GM23248 (cell line): ENCODE measurements around the gene PEX10. TPM values are rescaled to one million over a fixed set of nuclear protein-coding genes. Genes with fewer than 3 reads are reported as not detected.
A peak's percentile ranks its signal among the peaks of the same experiment; 100 is the strongest.

Source experiments
- DNase-seq: peaks from one replicate; pipeline ENCODE4 v3.0.0-alpha.2; 2015
- H2AFZ ChIP-seq: fragments of 200-600 bp; sonication (generic); 2 replicates; pipeline ENCODE4 v1.6.1; 2016; ENCODE audit warnings: antibody characterized with exemption
- H3F3A ChIP-seq: fragments of 200-600 bp; sonication (generic); 2 replicates; pipeline ENCODE4 v1.6.1; 2016; ENCODE audit warnings: mild to moderate bottlenecking, antibody characterized with exemption, mixed run types; ENCODE audit not compliant: insufficient read depth
- H3K27ac ChIP-seq: fragments of 200-600 bp; sonication (generic); 2 replicates; pipeline ENCODE4 v1.5.1; 2016; ENCODE audit warnings: mild to moderate bottlenecking
- H3K27me3 ChIP-seq: fragments of 200-600 bp; sonication (generic); replicated peaks from 2 replicates; pipeline ENCODE4 v1.6.1; 2016; ENCODE audit warnings: mild to moderate bottlenecking; ENCODE audit not compliant: insufficient read depth
- H3K36me3 ChIP-seq: fragments of 200-600 bp; sonication (generic); 2 replicates; pipeline ENCODE4 v1.6.1; 2016; ENCODE audit warnings: low read depth, mild to moderate bottlenecking
- H3K4me1 ChIP-seq: fragments of 200-600 bp; sonication (generic); 2 replicates; pipeline ENCODE4 v1.6.1; 2016; ENCODE audit warnings: mild to moderate bottlenecking; ENCODE audit not compliant: insufficient read depth
- H3K4me2 ChIP-seq: fragments of 200-600 bp; sonication (generic); one replicate; pipeline ENCODE4 v1.6.1; 2016; ENCODE audit warnings: mild to moderate bottlenecking; ENCODE audit not compliant: unreplicated experiment
- H3K4me3 ChIP-seq: fragments of 200-600 bp; sonication (generic); 2 replicates; pipeline ENCODE4 v1.5.1; 2016; ENCODE audit warnings: mild to moderate bottlenecking
- H3K79me2 ChIP-seq: fragments of 200-600 bp; sonication (generic); 2 replicates; pipeline ENCODE4 v1.6.1; 2016; ENCODE audit warnings: mild to moderate bottlenecking; ENCODE audit not compliant: insufficient read depth
- H3K9ac ChIP-seq: fragments of 200-600 bp; sonication (generic); 2 replicates; pipeline ENCODE4 v1.6.1; 2016; ENCODE audit warnings: mild to moderate bottlenecking
- H3K9me2 ChIP-seq: fragments of 200-600 bp; sonication (generic); 2 replicates; pipeline ENCODE4 v1.6.1; 2016; ENCODE audit warnings: mixed run types, mild to moderate bottlenecking, moderate library complexity; ENCODE audit not compliant: insufficient read depth
- H3K9me3 ChIP-seq: fragments of 200-600 bp; sonication (generic); one replicate; pipeline ENCODE4 v1.6.1; 2017; ENCODE audit warnings: low read depth
- H4K20me1 ChIP-seq: fragments of 200-600 bp; sonication (generic); 2 replicates; pipeline ENCODE4 v1.6.0; 2016; ENCODE audit not compliant: insufficient read depth
- EZH2 ChIP-seq: fragments of 200-600 bp; sonication (generic); IDR thresholded peaks from 2 replicates; pipeline ENCODE4 v1.6.1; 2018; ENCODE audit warnings: antibody characterized with exemption, mild to moderate bottlenecking; ENCODE audit not compliant: insufficient read depth, poor library complexity, severe bottlenecking
- EZH2phosphoT487 ChIP-seq: fragments of 200-600 bp; sonication (generic); IDR thresholded peaks from 2 replicates; pipeline ENCODE4 v1.6.1; 2018; ENCODE audit warnings: antibody characterized with exemption, moderate library complexity, mild to moderate bottlenecking, low read depth; ENCODE audit not compliant: insufficient read depth
- WGBS, 2 experiments: methylation state at CpG; one replicate each; pipeline ENCODE4 v1.1.6; 2015 to 2017; ENCODE audit warnings: low lambda C conversion rate in 2 of 2, low coverage in 1 of 2; ENCODE audit errors: missing lambda C conversion rate in 2 of 2; 5-methylcytosine and 5-hydroxymethylcytosine counted together
- in situ Hi-C: fragments of 300-500 bp; cut with MboI; formaldehyde crosslinking; loops from 2 replicates; pipeline ENCODE4 v1.15.0; 2020
- polyA plus RNA-seq: library from polyadenylated mRNA; unstranded; fragments of >200 nt; fragmentation: Nextera tagmentation; extraction: Ambion mirVana; gene quantifications from 2 replicates; pipeline ENCODE4 v1.2.1, GENCODE V29; 2016
- total RNA-seq: library from RNA; depleted of rRNA; stranded (reverse); fragments of >200 nt; shearing (Covaris generic); gene quantifications from 2 replicates; pipeline ENCODE4 v1.2.3, GENCODE V29; 2014

PEX10 gene
- total and polyA plus RNA-seq, 2 experiments from 2014 or later: 24.7 to 51.3 TPM

DNA sequence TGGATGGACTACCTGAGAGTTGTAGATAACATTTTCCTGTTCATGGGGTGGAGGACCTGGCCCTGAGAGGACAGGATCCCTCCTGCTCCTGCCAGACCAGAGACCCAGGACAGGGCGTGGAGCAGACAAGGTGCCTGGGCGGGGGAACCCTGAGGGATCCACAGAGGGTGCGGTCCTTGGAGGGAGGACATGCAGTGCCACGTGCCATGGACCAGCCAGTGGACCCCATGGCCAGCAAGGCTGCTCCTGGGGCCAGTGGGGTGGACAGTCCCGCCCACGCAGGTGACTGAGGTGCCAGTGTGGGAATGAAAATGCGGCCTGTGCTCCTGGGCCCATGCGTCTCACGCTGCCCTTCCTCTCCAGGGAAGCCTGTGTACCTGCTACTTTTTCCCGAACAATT, 17.1 kb downstream of the PEX10 start:
- H3K4me1 ChIP-seq: peaks cover 11% of the 10 kb centered on the region
- DNase-seq: no peak
- no peak overlapping the region for H3K4me2 ChIP-seq
- H3K36me3 ChIP-seq: peaks cover 21% of the 10 kb centered on the region; the same call in 1 of the 2 replicates
- H3K9me3 ChIP-seq: no peaks in the 10 kb centered on the region
- no peaks in the 10 kb centered on the region for H3K9me2 ChIP-seq
- in situ Hi-C loops: no loop called here
- peaks cover 92% of the 10 kb centered on the region for H3K79me2 ChIP-seq
- no peak overlapping the region for H3K27ac ChIP-seq
- no peaks in the 10 kb centered on the region for H4K20me1 ChIP-seq
- no peaks in the 10 kb centered on the region for H3K27me3 ChIP-seq
- peaks cover 10% of the 10 kb centered on the region for H3F3A ChIP-seq
- no peak overlapping the region for H2AFZ ChIP-seq
- H3K4me3 ChIP-seq: no peak overlapping the region
- 85% methylated on average over 10 of the region's 10 CpGs for WGBS, 2 experiments
- 0 out of 2 replicates have a peak overlapping the region, but pooled peaks have one; percentile 89 for H3K9ac ChIP-seq
- TF ChIP-seq EZH2 (no peak), EZH2phosphoT487 (no peak)

DNA sequence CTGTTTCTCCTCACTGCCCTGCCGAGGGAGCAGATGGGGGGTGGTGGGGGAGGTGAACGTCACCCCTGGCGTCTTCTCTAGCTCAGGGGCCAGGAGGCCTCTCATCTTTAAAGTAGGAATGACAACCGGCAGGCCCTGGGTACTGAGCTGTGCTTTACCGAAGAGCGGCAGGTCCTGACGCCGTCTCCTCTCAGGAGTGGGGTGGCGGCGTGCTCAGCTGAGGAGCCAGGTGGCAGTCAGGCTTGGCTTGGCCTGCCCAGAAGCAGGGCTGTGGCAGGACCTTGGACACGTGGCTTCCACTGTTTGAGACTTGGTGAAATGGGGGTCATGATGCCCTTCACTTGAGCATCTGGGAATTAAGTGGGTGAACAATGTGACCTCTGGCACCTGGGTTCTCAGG, 17.6 kb downstream of the PEX10 start:
- no peaks in the 10 kb centered on the region for H3K9me3 ChIP-seq
- in situ Hi-C loops: no loop called here
- H3K27me3 ChIP-seq: no peaks in the 10 kb centered on the region
- no peaks in the 10 kb centered on the region for H3K9me2 ChIP-seq
- H3K4me2 ChIP-seq: no peak overlapping the region
- H3F3A ChIP-seq: peaks cover 10% of the 10 kb centered on the region
- H3K36me3 ChIP-seq: peaks cover 16% of the 10 kb centered on the region; the same call in 1 of the 2 replicates
- H3K79me2 ChIP-seq: peaks cover 92% of the 10 kb centered on the region
- DNase-seq: no peak
- TF ChIP-seq EZH2phosphoT487: no peak
- TF ChIP-seq EZH2: no peak
- H4K20me1 ChIP-seq: no peaks in the 10 kb centered on the region
- peaks cover 11% of the 10 kb centered on the region for H3K4me1 ChIP-seq
- H3K9ac ChIP-seq: peak overlapping the region; percentile 89; the same call in 1 of the 2 replicates
- WGBS, 2 experiments: 77 to 80% methylated on average over 11 of the region's 11 CpGs
- H3K27ac ChIP-seq: no peak overlapping the region
- H2AFZ ChIP-seq: no peak overlapping the region
- no peak overlapping the region for H3K4me3 ChIP-seq

DNA sequence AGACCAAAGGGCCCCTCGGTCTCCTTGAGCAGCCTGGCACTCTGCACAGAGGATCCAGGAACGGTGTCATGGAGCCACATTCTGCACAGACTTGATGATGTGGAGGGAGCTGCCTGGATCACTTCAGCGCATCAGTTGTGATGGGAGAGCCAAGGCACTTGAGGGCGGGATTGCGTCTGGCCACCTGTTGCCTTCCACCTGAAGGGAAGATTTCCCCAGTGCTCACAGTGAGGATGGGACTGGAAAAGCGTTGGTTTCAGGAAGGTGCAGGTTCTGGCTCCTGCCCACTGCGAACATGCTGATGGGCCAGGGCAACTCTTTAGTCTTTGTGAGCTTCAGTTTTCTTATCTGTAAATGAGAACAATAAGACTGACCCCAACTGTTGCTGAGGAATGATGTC, 18.1 kb downstream of the PEX10 start:
- Histone ChIP-seq H3K9ac (peak overlapping the region; percentile 89), H3K79me2 (peaks cover 89% of the 10 kb centered on the region), H2AFZ (no peak overlapping the region), H3K9me3 (no peaks in the 10 kb centered on the region), H3K4me3 (no peak overlapping the region), H3K27ac (no peak overlapping the region), H3K36me3 (peaks cover 11% of the 10 kb centered on the region; the same call in 1 of the 2 replicates), H3K9me2 (no peaks in the 10 kb centered on the region), H3K4me2 (no peak overlapping the region), H4K20me1 (no peaks in the 10 kb centered on the region), H3K4me1 (peaks cover 11% of the 10 kb centered on the region), H3K27me3 (no peaks in the 10 kb centered on the region), H3F3A (peaks cover 6% of the 10 kb centered on the region)
- no peak for TF ChIP-seq EZH2
- TF ChIP-seq EZH2phosphoT487: no peak
- whole genome bisulfite sequencing, 2 experiments: 93 to 97% methylated on average over 7 of the region's 7 CpGs
- no peak for DNase-seq
- in situ Hi-C loops: no loop called here

DNA sequence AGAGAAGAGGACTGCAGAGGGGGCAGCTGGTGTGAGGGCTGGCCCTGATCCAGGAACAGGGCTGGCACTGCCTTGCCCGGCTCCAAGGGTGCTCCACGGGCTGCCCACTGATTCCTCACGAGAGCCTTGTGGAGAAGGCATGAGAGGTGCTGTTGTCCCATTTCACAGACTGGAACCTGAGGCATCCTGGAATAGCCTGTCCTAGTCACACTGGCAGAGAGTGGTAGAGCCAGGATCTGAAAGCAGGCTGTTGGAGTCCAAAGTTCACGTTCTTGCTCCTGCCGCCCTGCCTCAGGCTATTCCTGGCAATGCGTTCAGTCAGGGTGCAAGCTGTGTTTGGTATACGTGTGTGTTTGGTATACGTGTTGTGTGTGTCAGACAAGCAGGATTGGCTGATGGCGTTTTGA, 18.9 kb downstream of the PEX10 start:
- 73 to 78% methylated on average over 9 of the region's 9 CpGs for WGBS, 2 experiments
- no peaks in the 10 kb centered on the region for H3K9me3 ChIP-seq
- DNase-seq: no peak

DNA sequence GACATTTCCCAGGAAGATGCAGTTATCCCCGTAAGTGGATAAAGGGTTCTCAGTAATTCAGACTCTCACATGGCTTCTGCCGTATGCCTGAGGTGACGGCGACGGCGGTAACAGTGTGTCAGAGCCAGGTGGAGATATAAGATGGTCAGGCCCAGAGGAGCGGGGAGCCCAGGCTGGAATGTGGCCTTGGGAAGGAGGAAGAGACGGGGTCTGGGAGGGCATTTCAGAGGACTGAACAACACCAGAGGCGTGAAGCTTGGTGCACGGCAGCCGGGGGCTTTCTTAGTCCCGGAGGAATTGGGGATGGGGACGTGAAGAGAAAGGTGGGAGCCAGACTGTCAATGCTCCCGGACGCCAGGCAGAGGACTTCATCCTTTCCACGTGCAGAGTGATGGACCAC, 19.7 kb downstream of the PEX10 start:
- H3K27me3 ChIP-seq: no peaks in the 10 kb centered on the region
- peaks cover under 1% of the 10 kb centered on the region; the same call in 1 of the 2 replicates for H3K36me3 ChIP-seq
- H3K9ac ChIP-seq: peak overlapping the region; percentile 89
- H3K79me2 ChIP-seq: peaks cover 74% of the 10 kb centered on the region
- H2AFZ ChIP-seq: no peak overlapping the region
- H4K20me1 ChIP-seq: no peaks in the 10 kb centered on the region
- no peak for TF ChIP-seq EZH2
- TF ChIP-seq EZH2phosphoT487: no peak
- H3K4me1 ChIP-seq: peaks cover 11% of the 10 kb centered on the region
- H3K9me2 ChIP-seq: no peaks in the 10 kb centered on the region
- H3K4me3 ChIP-seq: peak overlapping the region; percentile 85
- peak; percentile 35 for DNase-seq
- in situ Hi-C loops: no loop called here
- WGBS, 2 experiments: 27 to 34% methylated on average over 16 of the region's 16 CpGs
- H3K27ac ChIP-seq: peak overlapping the region; percentile 39; the same call in 1 of the 2 replicates
- no peaks in the 10 kb centered on the region for H3F3A ChIP-seq
- H3K4me2 ChIP-seq: peak overlapping the region; percentile 98
- H3K9me3 ChIP-seq: no peaks in the 10 kb centered on the region

More for the DNA sequence above, 18.9 kb downstream of the PEX10 start:
- no peaks in the 10 kb centered on the region for H3F3A ChIP-seq
- H2AFZ ChIP-seq: no peak overlapping the region
- H3K27me3 ChIP-seq: no peaks in the 10 kb centered on the region
- in situ Hi-C loops: no loop called here
- H3K79me2 ChIP-seq: peaks cover 82% of the 10 kb centered on the region
- peaks cover 8% of the 10 kb centered on the region; the same call in 1 of the 2 replicates for H3K36me3 ChIP-seq
- H3K9ac ChIP-seq: peak overlapping the region; percentile 89
- TF ChIP-seq EZH2phosphoT487: no peak
- no peak for TF ChIP-seq EZH2
- no peaks in the 10 kb centered on the region for H4K20me1 ChIP-seq
- no peak overlapping the region for H3K27ac ChIP-seq
- peak overlapping the region; percentile 85 for H3K4me3 ChIP-seq
- H3K4me2 ChIP-seq: no peak overlapping the region
- peaks cover 11% of the 10 kb centered on the region for H3K4me1 ChIP-seq
- no peaks in the 10 kb centered on the region for H3K9me2 ChIP-seq
